H9 (cell line): ENCODE data around the gene CNNM2. TPM values are rescaled to one million over a fixed set of nuclear protein-coding genes. Genes with fewer than 3 reads are reported as not detected.

ENCODE experiments used
- DNase-seq: peaks from one replicate; pipeline ENCODE4 v3.0.0-alpha.2; 2017
- H2AFZ ChIP-seq: one replicate; pipeline ENCODE4 v1.6.1; 2013; ENCODE audit warnings: mild to moderate bottlenecking, low read length, control low read depth, moderate library complexity
- H2AK5ac ChIP-seq: 2 replicates; pipeline ENCODE4 v1.6.1; 2013; ENCODE audit warnings: low read length, control low read depth, mixed read lengths; ENCODE audit not compliant: insufficient read length
- H2BK120ac ChIP-seq: one replicate; pipeline ENCODE4 v1.6.1; 2013; ENCODE audit warnings: low read depth, mild to moderate bottlenecking, low read length, control low read depth, inconsistent platforms; ENCODE audit not compliant: poor library complexity, severe bottlenecking
- H2BK12ac ChIP-seq: 2 replicates; pipeline ENCODE4 v1.6.1; 2013; ENCODE audit warnings: low read length, control low read depth, mixed read lengths, low read depth; ENCODE audit not compliant: insufficient read length
- H2BK15ac ChIP-seq: 2 replicates; pipeline ENCODE4 v1.6.1; 2013; ENCODE audit warnings: low read depth, low read length, control low read depth
- H2BK20ac ChIP-seq: one replicate; pipeline ENCODE4 v1.6.1; 2013; ENCODE audit warnings: low read depth, mild to moderate bottlenecking, low read length, control low read depth, inconsistent platforms; ENCODE audit not compliant: poor library complexity, severe bottlenecking
- H2BK5ac ChIP-seq: 2 replicates; pipeline ENCODE4 v1.6.1; 2013; ENCODE audit warnings: low read length, control low read depth, mixed read lengths; ENCODE audit not compliant: insufficient read length
- H3K14ac ChIP-seq: 2 replicates; pipeline ENCODE4 v1.6.1; 2013; ENCODE audit warnings: low read length, control low read depth; ENCODE audit not compliant: insufficient read depth
- H3K18ac ChIP-seq: 2 replicates; pipeline ENCODE4 v1.6.1; 2013; ENCODE audit warnings: low read depth, mild to moderate bottlenecking, mixed read lengths, low read length, control low read depth; ENCODE audit not compliant: insufficient read length
- H3K23ac ChIP-seq: 2 replicates; pipeline ENCODE4 v1.6.1; 2013; ENCODE audit warnings: low read length, control low read depth, mixed read lengths, low read depth; ENCODE audit not compliant: insufficient read length
- H3K23me2 ChIP-seq: 2 replicates; pipeline ENCODE4 v1.6.1; 2013; ENCODE audit warnings: low read depth, mild to moderate bottlenecking, mixed read lengths, low read length, control low read depth; ENCODE audit not compliant: insufficient read length, poor library complexity, severe bottlenecking
- H3K27ac ChIP-seq: 2 replicates; pipeline ENCODE4 v1.5.1; 2013; ENCODE audit warnings: low read length, control low read depth, mixed read lengths, low read depth; ENCODE audit not compliant: insufficient read length
- H3K27me3 ChIP-seq: 2 replicates; pipeline ENCODE4 v1.6.1; 2013; ENCODE audit warnings: low read length, control low read depth, inconsistent platforms; ENCODE audit not compliant: insufficient read depth
- H3K4ac ChIP-seq: 2 replicates; pipeline ENCODE4 v1.6.1; 2013; ENCODE audit warnings: low read depth, mild to moderate bottlenecking, control low read depth, inconsistent platforms, low read length, moderate library complexity
- H3K4me1 ChIP-seq: 2 replicates; pipeline ENCODE4 v1.6.1; 2013; ENCODE audit warnings: low read length, control low read depth, inconsistent platforms; ENCODE audit not compliant: insufficient read depth
- H3K4me2 ChIP-seq: 2 replicates; pipeline ENCODE4 v1.6.1; 2013; ENCODE audit warnings: low read length, control low read depth, mixed read lengths; ENCODE audit not compliant: insufficient read length, insufficient read depth
- H3K56ac ChIP-seq: 2 replicates; pipeline ENCODE4 v1.6.1; 2013; ENCODE audit warnings: low read depth, mild to moderate bottlenecking, mixed read lengths, low read length, control low read depth; ENCODE audit not compliant: insufficient read length
- H3K79me1 ChIP-seq: 2 replicates; pipeline ENCODE4 v1.6.1; 2013; ENCODE audit warnings: low read depth, mild to moderate bottlenecking, moderate library complexity, low read length, control low read depth, inconsistent platforms; ENCODE audit not compliant: insufficient read depth, poor library complexity, severe bottlenecking
- H3K79me2 ChIP-seq: 2 replicates; pipeline ENCODE4 v1.6.1; 2013; ENCODE audit warnings: low read length, control low read depth, inconsistent platforms; ENCODE audit not compliant: insufficient read depth
- H3K9ac ChIP-seq: 2 replicates; pipeline ENCODE4 v1.6.1; 2013; ENCODE audit warnings: low read length, control low read depth, mixed read lengths; ENCODE audit not compliant: insufficient read length; ENCODE audit errors: extremely low read depth
- H3K9me3 ChIP-seq: one replicate; pipeline ENCODE4 v1.6.1; 2013; ENCODE audit warnings: low read depth, low read length, inconsistent platforms; ENCODE audit not compliant: control insufficient read depth
- H3T11ph ChIP-seq: one replicate; pipeline ENCODE4 v1.6.1; 2013; ENCODE audit warnings: mild to moderate bottlenecking, low read length, control low read depth, inconsistent platforms
- H4K20me1 ChIP-seq: one replicate; pipeline ENCODE4 v1.6.1; 2013; ENCODE audit not compliant: control insufficient read depth, insufficient read length, insufficient read depth
- H4K5ac ChIP-seq: 2 replicates; pipeline ENCODE4 v1.6.1; 2013; ENCODE audit warnings: low read depth, mild to moderate bottlenecking, mixed read lengths, low read length, control low read depth; ENCODE audit not compliant: insufficient read length
- H4K8ac ChIP-seq: replicated peaks from 2 replicates; pipeline ENCODE4 v1.6.1; 2013; ENCODE audit warnings: low read length, control low read depth, mixed read lengths, low read depth; ENCODE audit not compliant: insufficient read length
- H4K91ac ChIP-seq: 2 replicates; pipeline ENCODE4 v1.6.1; 2013; ENCODE audit warnings: low read depth, mild to moderate bottlenecking, moderate library complexity, mixed read lengths, low read length, control low read depth; ENCODE audit not compliant: insufficient read length
- H3K27ac Mint-ChIP-seq, 3 experiments: 2 replicates in 2 of 3; 3 replicates in 1 of 3; pipeline ENCODE4 v1.8.0; 2020 to 2021; ENCODE audit warnings: mixed read lengths in 3 of 3, mild to moderate bottlenecking in 1 of 3, moderate library complexity in 1 of 3
- H3K27me3 Mint-ChIP-seq: 2 replicates; pipeline ENCODE4 v1.8.0; 2021; ENCODE audit warnings: low read depth, mild to moderate bottlenecking, moderate library complexity, mixed read lengths
- H3K36me3 Mint-ChIP-seq, 3 experiments: 2 replicates in 2 of 3; 3 replicates in 1 of 3; pipeline ENCODE4 v1.8.0; 2020 to 2021; ENCODE audit warnings: low read depth in 3 of 3, mixed read lengths in 3 of 3; ENCODE audit not compliant: insufficient read depth in 1 of 3
- H3K4me1 Mint-ChIP-seq, 2 experiments: 2 replicates each; pipeline ENCODE4 v1.8.0; 2020; ENCODE audit warnings: mixed read lengths in 2 of 2
- H3K4me3 Mint-ChIP-seq, 2 experiments: 2 replicates in 1 of 2; 3 replicates in 1 of 2; pipeline ENCODE4 v1.8.0; 2020 to 2021; ENCODE audit warnings: mild to moderate bottlenecking in 2 of 2, mixed read lengths in 2 of 2, moderate library complexity in 1 of 2
- H3K9me3 Mint-ChIP-seq, 2 experiments: 2 replicates in 1 of 2; 3 replicates in 1 of 2; pipeline ENCODE4 v1.8.0; 2020; ENCODE audit warnings: mild to moderate bottlenecking in 2 of 2, mixed read lengths in 2 of 2, moderate library complexity in 1 of 2
- CTCF ChIP-seq: fragments of 200-600 bp; sonication (generic); conservative IDR thresholded peaks from 3 replicates; pipeline ENCODE4 v1.8.0; 2021; ENCODE audit warnings: antibody characterized with exemption, mild to moderate bottlenecking
- WGBS: extraction: QIAGEN DNeasy Blood & Tissue Kit; methylation state at CpG from one replicate; pipeline ENCODE4 v1.1.7; 2013; ENCODE audit warnings: missing lambda C conversion rate, low lambda C conversion rate, mixed read lengths; ENCODE audit not compliant: insufficient read length; ENCODE audit errors: extremely low coverage; 5-methylcytosine and 5-hydroxymethylcytosine counted together
- total RNA-seq: library from RNA; stranded (reverse); gene quantifications from 2 replicates; pipeline ENCODE4 v1.2.1, GENCODE V29; 2021

Gene CNNM2
- total RNA-seq, 1 experiment from 2014 or later: 17.5 TPM

DNA sequence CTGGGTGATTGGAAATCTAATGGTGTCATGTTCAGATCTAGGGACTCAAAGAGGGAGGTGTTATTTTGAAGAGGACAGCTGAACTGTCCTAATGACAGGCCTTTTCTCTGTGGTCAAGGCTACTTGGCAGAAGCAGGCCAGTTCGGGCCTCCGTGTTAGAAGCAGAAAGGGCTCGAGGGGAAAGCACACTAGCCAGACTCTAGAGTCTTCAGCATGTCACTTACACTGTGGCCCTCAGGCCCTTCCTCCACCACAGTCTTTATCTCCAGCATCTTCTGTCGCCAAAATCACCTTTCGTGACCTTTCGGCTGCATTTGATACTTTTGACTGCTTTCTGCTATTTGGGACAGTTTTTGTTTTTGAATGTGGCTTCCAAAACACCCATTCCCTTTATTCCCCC, 123.3 kb downstream of the CNNM2 start:
- H2BK5ac ChIP-seq: no peak overlapping the region
- peaks cover 2% of the 10 kb centered on the region; the same call in 1 of the 2 replicates for H3K27me3 Mint-ChIP-seq
- no peak overlapping the region for H3K18ac ChIP-seq
- TF ChIP-seq CTCF: no peak
- H3K4me3 Mint-ChIP-seq: no peak overlapping the region
- peaks cover 34 to 36% of the 10 kb centered on the region in 2 experiments for H3K4me1 Mint-ChIP-seq
- H3T11ph ChIP-seq: no peak overlapping the region
- H3K9me3 ChIP-seq: no peaks in the 10 kb centered on the region
- H2BK15ac ChIP-seq: no peak overlapping the region
- no peak overlapping the region for H3K56ac ChIP-seq
- WGBS: no CpG with 5 or more reads among the region's 6 CpGs
- H3K79me2 ChIP-seq: no peaks in the 10 kb centered on the region
- no peaks in the 10 kb centered on the region for H4K20me1 ChIP-seq
- no peak overlapping the region for H2AFZ ChIP-seq
- no peak overlapping the region for H2BK120ac ChIP-seq
- H3K4me2 ChIP-seq: no peak overlapping the region
- no peak overlapping the region for H3K27ac ChIP-seq
- H4K91ac ChIP-seq: no peak overlapping the region
- H3K9ac ChIP-seq: no peak overlapping the region
- H3K79me1 ChIP-seq: no peaks in the 10 kb centered on the region
- no peaks in the 10 kb centered on the region for H3K23me2 ChIP-seq
- H3K36me3 Mint-ChIP-seq: no peaks in the 10 kb centered on the region
- no peak overlapping the region for H2AK5ac ChIP-seq
- H4K8ac ChIP-seq: no peak overlapping the region
- no peak for DNase-seq
- H3K23ac ChIP-seq: no peak overlapping the region
- no peak overlapping the region for H3K14ac ChIP-seq
- no peaks in the 10 kb centered on the region for H3K9me3 Mint-ChIP-seq
- H3K4me1 ChIP-seq: peaks cover 9% of the 10 kb centered on the region
- H4K5ac ChIP-seq: no peak overlapping the region
- peak overlapping the region in 2 of 3 experiments; percentile 56 to 76; a peak in 2 of 7 replicates for H3K27ac Mint-ChIP-seq
- H2BK12ac ChIP-seq: no peak overlapping the region
- no peak overlapping the region for H2BK20ac ChIP-seq
- H3K4ac ChIP-seq: no peak overlapping the region
- no peaks in the 10 kb centered on the region for H3K27me3 ChIP-seq
